Thymus (tissue), 11 donors: ENCODE data around the gene CALN1. TPM values are rescaled to one million over a fixed set of nuclear protein-coding genes. Genes with fewer than 3 reads are reported as not detected.

Experiments
- DNase-seq, 9 donors: peaks; one replicate each; pipeline ENCODE4 v3.0.0-alpha.2; 2013; ENCODE audit warnings: low spot score in 9 of 9, low read depth in 6 of 9, missing footprints in 1 of 9
- H3K27ac ChIP-seq, 2 donors: one replicate each; pipeline ENCODE4 v1.5.1; 2013; ENCODE audit warnings: control low read depth in 1 of 2, low read depth in 1 of 2, low read length in 1 of 2, mild to moderate bottlenecking in 1 of 2, moderate library complexity in 1 of 2
- H3K27me3 ChIP-seq, 2 donors: one replicate each; pipeline ENCODE4 v1.5.1; 2013; ENCODE audit warnings: low read length in 1 of 2; ENCODE audit not compliant: control insufficient read depth in 2 of 2, insufficient read depth in 1 of 2
- H3K36me3 ChIP-seq, 2 donors: one replicate each; pipeline ENCODE4 v1.5.1; 2013; ENCODE audit warnings: low read length in 1 of 2, mild to moderate bottlenecking in 1 of 2, moderate library complexity in 1 of 2; ENCODE audit not compliant: control insufficient read depth in 2 of 2, insufficient read depth in 2 of 2
- H3K4me1 ChIP-seq, 2 donors: one replicate each; pipeline ENCODE4 v1.5.1; 2013; ENCODE audit warnings: low read length in 2 of 2; ENCODE audit not compliant: control insufficient read depth in 2 of 2, insufficient read depth in 2 of 2
- H3K4me3 ChIP-seq, 2 donors: one replicate each; pipeline ENCODE4 v1.5.1; 2013; ENCODE audit warnings: low read length in 2 of 2, control low read depth in 1 of 2, mild to moderate bottlenecking in 1 of 2
- H3K9me3 ChIP-seq, 2 donors: one replicate each; pipeline ENCODE4 v1.5.1; 2013; ENCODE audit warnings: low read length in 1 of 2, mild to moderate bottlenecking in 1 of 2; ENCODE audit not compliant: control insufficient read depth in 2 of 2, insufficient read depth in 1 of 2
- WGBS: extraction: QIAGEN DNeasy Blood & Tissue Kit; methylation state at CpG from one replicate; pipeline ENCODE4 v1.1.7; 2013; 5-methylcytosine and 5-hydroxymethylcytosine counted together
- polyA plus RNA-seq: library from polyadenylated mRNA; stranded (reverse); fragments of 200-250 nt; gene quantifications from one replicate; pipeline ENCODE4 v1.2.3, GENCODE V29; 2013
- total RNA-seq: library from RNA; stranded (reverse); fragments of 120-200 nt; gene quantifications from one replicate; pipeline ENCODE4 v1.2.4, GENCODE V29; 2013
- donor health status: healthy.

The CALN1 gene
- total and polyA plus RNA-seq, 2 donors: 9.0 to 36.8 TPM

- Histone ChIP-seq H3K9me3 (no peaks in the 10 kb centered on the region), H3K27ac (no peak overlapping the region), H3K4me1 (peaks cover 3 to 9% of the 10 kb centered on the region in 2 donors), H3K36me3 (peaks cover 0 to 5% of the 10 kb centered on the region in 2 donors), H3K4me3 (no peak overlapping the region), H3K27me3 (no peaks in the 10 kb centered on the region)
- whole genome bisulfite sequencing: 94% methylated on average over 4 of the region's 4 CpGs
- no peak for DNase-seq
These were observed 358.8 kb downstream of the CALN1 start for GRCh38 chr7:72053292-72053691.

- Histone ChIP-seq H3K27ac (no peak overlapping the region), H3K4me3 (no peak overlapping the region), H3K27me3 (no peaks in the 10 kb centered on the region), H3K9me3 (no peaks in the 10 kb centered on the region), H3K4me1 (no peaks in the 10 kb centered on the region), H3K36me3 (peaks cover 7 to 13% of the 10 kb centered on the region in 2 donors)
- DNase-seq: no peak
These were observed 363.7 kb downstream of the CALN1 start for GRCh38 chr7:72048420-72048819.

- H3K36me3 ChIP-seq: peaks cover 10 to 35% of the 10 kb centered on the region in 2 donors
- 59% methylated on average over 3 of the region's 3 CpGs for WGBS
- H3K4me3 ChIP-seq: no peak overlapping the region
- peaks cover 0 to 7% of the 10 kb centered on the region in 2 donors for H3K4me1 ChIP-seq
- H3K27me3 ChIP-seq: no peaks in the 10 kb centered on the region
- no peaks in the 10 kb centered on the region for H3K9me3 ChIP-seq
- no peak overlapping the region for H3K27ac ChIP-seq
- DNase-seq: no peak
These were observed 369.3 kb downstream of the CALN1 start for GRCh38 chr7:72042855-72043254.

- H3K36me3 ChIP-seq: peaks cover 10 to 38% of the 10 kb centered on the region in 2 donors
These were observed 371.5 kb downstream of the CALN1 start for GRCh38 chr7:72040641-72041040.

GRCh38 chr7:72039460-72039859 lies 372.7 kb downstream of the CALN1 start:
- no peak for DNase-seq
- Histone ChIP-seq H3K27ac (no peak overlapping the region), H3K36me3 (peaks cover 5 to 30% of the 10 kb centered on the region in 2 donors), H3K27me3 (no peaks in the 10 kb centered on the region), H3K9me3 (peaks cover 0 to 4% of the 10 kb centered on the region in 2 donors), H3K4me1 (peaks cover 0 to 10% of the 10 kb centered on the region in 2 donors), H3K4me3 (no peak overlapping the region)
- WGBS: 61% methylated on average over 1 of the region's 1 CpG

More at GRCh38 chr7:72040641-72041040, 371.5 kb downstream of the CALN1 start:
- H3K9me3 ChIP-seq: peaks cover 0 to 4% of the 10 kb centered on the region in 2 donors
- no peak overlapping the region for H3K4me3 ChIP-seq
- no peaks in the 10 kb centered on the region for H3K27me3 ChIP-seq
- DNase-seq: no peak
- peaks cover 0 to 10% of the 10 kb centered on the region in 2 donors for H3K4me1 ChIP-seq
- 96% methylated on average over 2 of the region's 2 CpGs for WGBS
- no peak overlapping the region for H3K27ac ChIP-seq

GRCh38 chr7:72038022-72038732 lies 374.0 kb downstream of the CALN1 start:
- Histone ChIP-seq H3K9me3 (peaks cover 0 to 4% of the 10 kb centered on the region in 2 donors), H3K27me3 (no peaks in the 10 kb centered on the region), H3K27ac (peak overlapping the region in 1 of 2 donors; percentile 25), H3K4me3 (no peak overlapping the region), H3K36me3 (peaks cover 2 to 26% of the 10 kb centered on the region in 2 donors), H3K4me1 (peaks cover 0 to 12% of the 10 kb centered on the region in 2 donors)
- DNase-seq: no peak
- WGBS: 89% methylated on average over 5 of the region's 5 CpGs

- Histone ChIP-seq H3K9me3 (peaks cover 0 to 4% of the 10 kb centered on the region in 2 donors), H3K4me3 (no peak overlapping the region), H3K4me1 (peaks cover 0 to 15% of the 10 kb centered on the region in 2 donors), H3K27me3 (no peaks in the 10 kb centered on the region), H3K27ac (no peak overlapping the region), H3K36me3 (peaks cover 2 to 19% of the 10 kb centered on the region in 2 donors)
- no peak for DNase-seq
- 82% methylated on average over 2 of the region's 2 CpGs for WGBS
These were observed 374.6 kb downstream of the CALN1 start for GRCh38 chr7:72037516-72037915.

GRCh38 chr7:72035266-72035665 lies 376.9 kb downstream of the CALN1 start:
- 95% methylated on average over 1 of the region's 1 CpG for WGBS
- H3K4me3 ChIP-seq: no peak overlapping the region

GRCh38 chr7:72032934-72033333 lies 379.2 kb downstream of the CALN1 start:
- peak in 3 of 9 donors; percentile 4 to 31 (median 16) for DNase-seq
- H3K27ac ChIP-seq: no peak overlapping the region

More at GRCh38 chr7:72035266-72035665, 376.9 kb downstream of the CALN1 start:
- no peak for DNase-seq
- Histone ChIP-seq H3K9me3 (peaks cover 0 to 4% of the 10 kb centered on the region in 2 donors), H3K36me3 (peaks cover 0 to 6% of the 10 kb centered on the region in 2 donors), H3K27me3 (no peaks in the 10 kb centered on the region), H3K4me1 (peaks cover 0 to 15% of the 10 kb centered on the region in 2 donors), H3K27ac (no peak overlapping the region)

More at GRCh38 chr7:72032934-72033333, 379.2 kb downstream of the CALN1 start:
- no peaks in the 10 kb centered on the region for H3K27me3 ChIP-seq
- 75% methylated on average over 1 of the region's 1 CpG for WGBS
- peaks cover 0 to 4% of the 10 kb centered on the region in 2 donors for H3K9me3 ChIP-seq
- H3K4me1 ChIP-seq: peaks cover 0 to 9% of the 10 kb centered on the region in 2 donors
- peaks cover 10 to 16% of the 10 kb centered on the region in 2 donors for H3K36me3 ChIP-seq
- no peak overlapping the region for H3K4me3 ChIP-seq
